Endodermal cell (in vitro differentiated cells): ENCODE data around the gene PLCH2. TPM values are rescaled to one million over a fixed set of nuclear protein-coding genes. Genes with fewer than 3 reads are reported as not detected.

Experiments
- DNase-seq: peaks from one replicate; pipeline ENCODE4 v3.0.0-alpha.2; 2017
- H3K27ac ChIP-seq: 2 replicates; pipeline ENCODE4 v1.5.1; 2013; ENCODE audit warnings: mild to moderate bottlenecking, low read depth, low read length, moderate library complexity
- H3K27me3 ChIP-seq: 2 replicates; pipeline ENCODE4 v1.6.1; 2013; ENCODE audit warnings: mild to moderate bottlenecking, low read length, moderate library complexity; ENCODE audit not compliant: insufficient read depth, control insufficient read depth, poor library complexity, severe bottlenecking
- H3K36me3 ChIP-seq: 2 replicates; pipeline ENCODE4 v1.7.0; 2013; ENCODE audit warnings: mild to moderate bottlenecking, low read length, moderate library complexity; ENCODE audit not compliant: control insufficient read depth, insufficient read depth
- H3K4me1 ChIP-seq: one replicate; pipeline ENCODE4 v1.7.0; 2013; ENCODE audit warnings: low read length; ENCODE audit not compliant: control insufficient read depth, insufficient read depth
- H3K4me3 ChIP-seq: 2 replicates; pipeline ENCODE4 v1.5.1; 2013; ENCODE audit warnings: mild to moderate bottlenecking, low read length, moderate library complexity
- H3K9ac ChIP-seq: 2 replicates; pipeline ENCODE4 v1.6.1; 2013; ENCODE audit warnings: mild to moderate bottlenecking, low read length, moderate library complexity; ENCODE audit not compliant: poor library complexity, severe bottlenecking; ENCODE audit errors: extremely low read depth
- H3K9me3 ChIP-seq: 2 replicates; pipeline ENCODE4 v1.6.1; 2013; ENCODE audit warnings: mild to moderate bottlenecking, low read length, moderate library complexity; ENCODE audit not compliant: control insufficient read depth
- H3K27ac Mint-ChIP-seq: 2 replicates; pipeline ENCODE4 v1.8.0; 2020; ENCODE audit warnings: mixed read lengths
- H3K27me3 Mint-ChIP-seq: 2 replicates; pipeline ENCODE4 v1.8.0; 2021; ENCODE audit warnings: mild to moderate bottlenecking, mixed read lengths; ENCODE audit not compliant: insufficient read depth
- H3K36me3 Mint-ChIP-seq: 2 replicates; pipeline ENCODE4 v1.8.0; 2020; ENCODE audit warnings: low read depth, mixed read lengths
- H3K4me1 Mint-ChIP-seq: 2 replicates; pipeline ENCODE4 v1.8.0; 2020; ENCODE audit warnings: mixed read lengths
- H3K4me3 Mint-ChIP-seq: 2 replicates; pipeline ENCODE4 v1.8.0; 2020; ENCODE audit warnings: mild to moderate bottlenecking, moderate library complexity, mixed read lengths
- H3K9me3 Mint-ChIP-seq: 2 replicates; pipeline ENCODE4 v1.8.0; 2020; ENCODE audit warnings: mild to moderate bottlenecking, mixed read lengths
- CTCF ChIP-seq: fragments of 200-600 bp; sonication (generic); conservative IDR thresholded peaks from 2 replicates; pipeline ENCODE4 v1.5.0; 2021; ENCODE audit warnings: antibody characterized with exemption, mild to moderate bottlenecking
- WGBS, 2 experiments: methylation state at CpG; one replicate each; pipeline versions ENCODE4 v1.1.5 to v1.1.7; 2013; ENCODE audit warnings: missing lambda C conversion rate in 2 of 2, mixed read lengths in 1 of 2; ENCODE audit not compliant: insufficient coverage in 1 of 2, insufficient read length in 1 of 2; 5-methylcytosine and 5-hydroxymethylcytosine counted together
- total RNA-seq, 2 donors: library from RNA; stranded (reverse); fragmentation: NEBNext Ultra II Directional in 1 of 2; extraction: Animal tissue kit (Norgen Biotek cat#: 25700) in 1 of 2; gene quantifications; 2 replicates in 1 of 2; 3 replicates in 1 of 2; pipeline ENCODE4 v1.2.1, GENCODE V29; 2021

PLCH2 gene
- total RNA-seq, 2 donors from 2014 or later, result 0.18 to 0.31 TPM

GRCh38 chr1:2432441-2432844, 43.6 kb upstream of the PLCH2 start:
- WGBS, 2 experiments, result 54 to 71% methylated on average over 6 to 16 of the region's 16 CpGs
- no peak for DNase-seq
- Histone ChIP-seq H3K9me3 (no peaks in the 10 kb centered on the region), H3K27ac (no peak overlapping the region), H3K9ac (no peak overlapping the region), H3K4me1 (no peaks in the 10 kb centered on the region), H3K4me3 (no peak overlapping the region), H3K27me3 (no peaks in the 10 kb centered on the region), H3K36me3 (no peaks in the 10 kb centered on the region)
- Mint-ChIP-seq H3K27me3 (peaks cover 3% of the 10 kb centered on the region), H3K36me3 (no peaks in the 10 kb centered on the region), H3K4me3 (no peak overlapping the region), H3K27ac (no peak overlapping the region), H3K4me1 (no peaks in the 10 kb centered on the region), H3K9me3 (peaks cover 11% of the 10 kb centered on the region)
- TF ChIP-seq CTCF, result no peak

GRCh38 chr1:2433196-2433595, 42.9 kb upstream of the PLCH2 start:
- H3K27ac Mint-ChIP-seq, result no peak overlapping the region
- H3K4me3 Mint-ChIP-seq, result no peak overlapping the region
- H3K4me1 ChIP-seq, result no peaks in the 10 kb centered on the region
- no peak for DNase-seq
- H3K4me3 ChIP-seq, result no peak overlapping the region
- peaks cover 3% of the 10 kb centered on the region for H3K27me3 Mint-ChIP-seq
- no peak for TF ChIP-seq CTCF
- H3K9me3 ChIP-seq, result no peaks in the 10 kb centered on the region
- H3K27me3 ChIP-seq, result no peaks in the 10 kb centered on the region
- H3K4me1 Mint-ChIP-seq, result no peaks in the 10 kb centered on the region
- peaks cover 11% of the 10 kb centered on the region for H3K9me3 Mint-ChIP-seq
- H3K9ac ChIP-seq, result no peak overlapping the region
- no peak overlapping the region for H3K27ac ChIP-seq
- no peaks in the 10 kb centered on the region for H3K36me3 ChIP-seq
- WGBS, 2 experiments, result 88 to 93% methylated on average over 6 to 13 of the region's 13 CpGs
- H3K36me3 Mint-ChIP-seq, result no peaks in the 10 kb centered on the region

DNA sequence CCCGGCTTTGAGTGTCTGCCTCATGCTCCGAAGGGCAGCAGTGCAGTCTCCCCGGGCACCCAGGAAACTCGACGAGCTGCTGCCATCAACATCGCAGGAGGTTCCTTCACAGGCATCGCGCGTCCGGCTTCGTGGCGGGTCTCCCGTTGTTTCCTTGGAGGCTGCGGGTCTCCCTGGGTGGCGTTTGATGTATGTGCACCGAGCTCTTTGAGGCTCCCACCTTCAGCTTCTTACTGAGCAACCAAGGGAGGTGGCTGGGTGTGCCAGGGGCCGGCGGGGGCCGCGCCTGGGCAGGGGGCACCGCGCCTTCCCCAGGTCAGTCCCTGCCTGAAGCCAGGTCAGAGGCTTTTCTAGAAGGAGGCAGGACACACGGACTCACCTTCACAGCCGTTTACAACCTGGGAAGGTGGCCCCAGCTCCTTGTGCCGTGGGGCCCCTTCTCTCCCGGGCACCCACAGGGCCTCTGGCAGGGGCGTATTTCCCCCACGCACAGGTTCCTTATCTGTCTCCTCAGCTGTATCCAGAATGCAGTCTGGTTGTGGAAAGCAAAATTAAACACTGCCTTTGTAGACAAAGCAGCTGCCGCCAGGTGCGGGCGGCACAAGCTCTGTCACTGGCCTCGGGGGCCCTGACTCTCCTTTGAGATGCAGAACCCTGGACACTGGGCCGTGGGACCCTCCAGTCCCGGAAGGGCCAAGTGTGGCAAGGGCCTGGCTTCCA, 42.0 kb upstream of the PLCH2 start:
- no peak for DNase-seq
- Mint-ChIP-seq H3K4me1 (no peaks in the 10 kb centered on the region), H3K36me3 (no peaks in the 10 kb centered on the region), H3K4me3 (no peak overlapping the region), H3K9me3 (peaks cover 10% of the 10 kb centered on the region), H3K27me3 (peaks cover 3% of the 10 kb centered on the region), H3K27ac (no peak overlapping the region)
- 85 to 91% methylated on average over 19 to 34 of the region's 34 CpGs for WGBS, 2 experiments
- TF ChIP-seq CTCF, result no peak
- no peaks in the 10 kb centered on the region for H3K27me3 ChIP-seq
- H3K4me3 ChIP-seq, result no peak overlapping the region
- no peak overlapping the region for H3K27ac ChIP-seq
- H3K4me1 ChIP-seq, result no peaks in the 10 kb centered on the region
- H3K36me3 ChIP-seq, result no peaks in the 10 kb centered on the region
- H3K9ac ChIP-seq, result no peak overlapping the region
- no peaks in the 10 kb centered on the region for H3K9me3 ChIP-seq
